Tibial nerve (tissue), 4 donors: ENCODE results near the gene TRIM34.

Experiments used
- CTCF ChIP-seq, 5 experiments: fragments of 200-600 bp in 3 of 5; fragments of 450-650 bp in 2 of 5; sonication (generic) in 3 of 5; IDR thresholded peaks; one replicate each; pipeline ENCODE4 v1.5.1; 2016 to 2019; ENCODE audit warnings: antibody characterized with exemption in 5 of 5, mild to moderate bottlenecking in 3 of 5, moderate library complexity in 2 of 5
- EP300 ChIP-seq, 2 donors: sonication (generic); formaldehyde crosslinking; IDR thresholded peaks; one replicate each; pipeline ENCODE4 v1.6.1; 2017; ENCODE audit warnings: antibody characterized with exemption in 2 of 2, mild to moderate bottlenecking in 1 of 2
- POLR2A ChIP-seq, 2 donors: fragments of 450-650 bp; IDR thresholded peaks; one replicate each; pipeline ENCODE4 v1.6.1; 2017; ENCODE audit warnings: antibody characterized with exemption in 2 of 2, mild to moderate bottlenecking in 2 of 2, moderate library complexity in 2 of 2

DNA sequence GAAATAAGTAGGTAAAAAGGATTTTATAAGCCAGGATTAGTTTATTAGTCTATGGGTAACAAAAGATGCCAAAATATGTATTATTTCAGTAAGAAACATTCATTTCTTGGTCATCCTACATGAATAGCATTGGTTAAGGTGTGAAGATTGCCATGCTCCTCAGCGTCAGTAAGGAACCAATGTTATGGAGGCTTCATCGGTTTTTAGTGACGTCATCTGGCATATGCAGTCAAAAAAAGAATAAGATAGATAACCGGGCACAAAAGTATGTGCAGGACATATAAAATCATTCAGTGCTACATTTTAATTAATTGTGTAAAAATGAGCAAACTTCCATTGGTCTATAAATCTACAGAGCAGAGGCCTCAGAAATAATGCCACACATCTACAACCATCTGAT, 30.7 kb downstream of the TRIM34 start:
- no peak for TF ChIP-seq CTCF (IDR thresholded peaks at IDR 0.05)
- no peak for TF ChIP-seq POLR2A (IDR thresholded peaks at IDR 0.05)
- no peak for TF ChIP-seq EP300 (IDR thresholded peaks at IDR 0.05)
